Measurements from ENCODE around the gene DLGAP4. TPM values are rescaled to one million over a fixed set of nuclear protein-coding genes. Genes with fewer than 3 reads are reported as not detected.

DLGAP4 gene
- total and polyA plus RNA-seq, 2 of the 13 experiments (the other 11 are each of a cell fraction or from before 2014, with no cell fraction given), result 15.2 to 26.7 TPM

DNA sequence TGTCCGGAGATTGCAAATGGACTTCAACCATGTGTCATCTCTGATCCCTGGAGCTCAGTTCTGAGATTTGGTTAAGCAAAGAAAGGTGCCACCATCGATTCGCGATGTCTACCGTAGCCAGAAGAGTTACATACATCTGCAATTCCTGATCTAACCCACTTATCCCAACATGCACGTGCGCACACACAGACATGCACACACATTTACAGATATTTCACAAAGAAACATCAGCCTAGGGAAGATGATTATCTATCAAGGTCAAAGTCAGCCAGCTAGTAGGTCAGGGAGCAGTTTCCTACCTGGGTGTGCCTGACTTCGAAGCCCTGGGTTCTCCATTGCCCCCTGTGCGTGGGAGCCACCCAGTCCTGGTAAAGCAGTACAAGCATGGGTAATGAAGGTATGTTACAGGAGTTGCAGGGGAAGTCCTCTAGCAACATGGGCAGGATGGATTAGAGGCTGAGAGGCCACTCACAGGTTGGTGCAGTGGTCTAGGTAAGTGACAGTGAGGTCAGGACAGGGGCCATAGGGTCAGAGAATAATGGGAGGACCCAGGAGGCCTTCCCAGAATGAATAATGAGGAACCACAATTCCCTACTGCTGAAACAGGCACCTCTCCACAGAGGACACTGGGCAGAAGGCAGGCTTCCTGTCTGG lies 150.0 kb downstream of the DLGAP4 start (continued):
- TF ChIP-seq ZNF142 (CRISPR knock-in tag; IDR thresholded peaks at IDR 0.05) (no peak), AHDC1 (CRISPR knock-in tag; IDR thresholded peaks at IDR 0.05; ENCODE audit: borderline replicate concordance) (0 out of 2 replicates have a peak, but pooled peaks have one; percentile 26), NR2F1 (CRISPR knock-in tag; IDR thresholded peaks at IDR 0.05) (no peak), ZFAT (CRISPR knock-in tag; conservative IDR thresholded peaks at IDR 0.05) (no peak), ZNF256 (CRISPR knock-in tag; conservative IDR thresholded peaks at IDR 0.05) (no peak), ARNT (IDR thresholded peaks at IDR 0.05) (no peak), ZNF367 (CRISPR knock-in tag; IDR thresholded peaks at IDR 0.05; ENCODE audit: borderline replicate concordance) (no peak), SYNCRIP (IDR thresholded peaks at IDR 0.05; ENCODE audit: insufficient read depth, low read depth, low read length) (no peak), ATAD3A (CRISPR knock-in tag; IDR thresholded peaks at IDR 0.05) (no peak), ZNF232 (CRISPR knock-in tag; IDR thresholded peaks at IDR 0.05; ENCODE audit: borderline replicate concordance) (0 out of 2 replicates have a peak, but pooled peaks have one; percentile 12), NCOA2 (CRISPR knock-in tag; IDR thresholded peaks at IDR 0.05) (no peak)
- TF ChIP-seq, protein P1, sequence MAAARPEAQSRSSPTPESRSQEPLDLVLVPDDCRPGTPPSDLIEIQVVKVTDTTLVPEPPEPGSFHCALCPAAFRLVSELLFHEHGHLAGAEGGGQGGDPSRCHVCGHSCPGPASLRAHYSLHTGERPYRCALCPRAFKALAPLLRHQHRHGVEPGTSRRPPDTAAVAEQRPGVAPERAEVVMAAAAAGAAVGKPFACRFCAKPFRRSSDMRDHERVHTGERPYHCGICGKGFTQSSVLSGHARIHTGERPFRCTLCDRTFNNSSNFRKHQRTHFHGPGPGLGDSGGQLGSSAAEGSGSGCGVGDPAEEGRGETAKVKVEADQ (CRISPR knock-in tag; IDR thresholded peaks at IDR 0.05; ENCODE audit: borderline replicate concordance), result no peak
- TF ChIP-seq, protein P2, sequence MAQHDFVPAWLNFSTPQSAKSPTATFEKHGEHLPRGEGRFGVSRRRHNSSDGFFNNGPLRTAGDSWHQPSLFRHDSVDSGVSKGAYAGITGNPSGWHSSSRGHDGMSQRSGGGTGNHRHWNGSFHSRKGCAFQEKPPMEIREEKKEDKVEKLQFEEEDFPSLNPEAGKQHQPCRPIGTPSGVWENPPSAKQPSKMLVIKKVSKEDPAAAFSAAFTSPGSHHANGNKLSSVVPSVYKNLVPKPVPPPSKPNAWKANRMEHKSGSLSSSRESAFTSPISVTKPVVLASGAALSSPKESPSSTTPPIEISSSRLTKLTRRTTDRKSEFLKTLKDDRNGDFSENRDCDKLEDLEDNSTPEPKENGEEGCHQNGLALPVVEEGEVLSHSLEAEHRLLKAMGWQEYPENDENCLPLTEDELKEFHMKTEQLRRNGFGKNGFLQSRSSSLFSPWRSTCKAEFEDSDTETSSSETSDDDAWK (CRISPR knock-in tag; IDR thresholded peaks at IDR 0.05), result no peak
- TF ChIP-seq, protein P3, sequence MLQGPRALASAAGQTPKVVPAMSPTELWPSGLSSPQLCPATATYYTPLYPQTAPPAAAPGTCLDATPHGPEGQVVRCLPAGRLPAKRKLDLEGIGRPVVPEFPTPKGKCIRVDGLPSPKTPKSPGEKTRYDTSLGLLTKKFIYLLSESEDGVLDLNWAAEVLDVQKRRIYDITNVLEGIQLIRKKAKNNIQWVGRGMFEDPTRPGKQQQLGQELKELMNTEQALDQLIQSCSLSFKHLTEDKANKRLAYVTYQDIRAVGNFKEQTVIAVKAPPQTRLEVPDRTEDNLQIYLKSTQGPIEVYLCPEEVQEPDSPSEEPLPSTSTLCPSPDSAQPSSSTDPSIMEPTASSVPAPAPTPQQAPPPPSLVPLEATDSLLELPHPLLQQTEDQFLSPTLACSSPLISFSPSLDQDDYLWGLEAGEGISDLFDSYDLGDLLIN (CRISPR knock-in tag; IDR thresholded peaks at IDR 0.05; ENCODE audit: borderline replicate concordance), result no peak

Data from HepG2 (cell line).